Endothelial cell of hepatic sinusoid (primary cell): Measurements from ENCODE around the gene GALNT14.

Experiments
- in situ Hi-C: cut with HindIII; loops from 2 replicates; pipeline ENCODE4 v1.10.0; 2017; ENCODE audit warnings: low sequenced_read_pairs

The GALNT14 gene

GRCh38 chr2:31097962-31098613 lies 40.2 kb downstream of the GALNT14 start:
- in situ Hi-C loops, result no loop called here

- in situ Hi-C loops, result no loop called here
Measured at GRCh38 chr2:31090188-31090587, 48.1 kb downstream of the GALNT14 start.

GRCh38 chr2:31089645-31090044 lies 48.6 kb downstream of the GALNT14 start:
- in situ Hi-C loops, result no loop called here

GRCh38 chr2:31088504-31089195 lies 49.6 kb downstream of the GALNT14 start:
- in situ Hi-C loops, result no loop called here

GRCh38 chr2:31087491-31087890 lies 50.7 kb downstream of the GALNT14 start:
- in situ Hi-C loops, result no loop called here

GRCh38 chr2:31086590-31086989 lies 51.6 kb downstream of the GALNT14 start:
- in situ Hi-C loops, result no loop called here

GRCh38 chr2:31083234-31083993 lies 54.8 kb downstream of the GALNT14 start:
- in situ Hi-C loops, result no loop called here

- in situ Hi-C loops, result no loop called here
Measured at GRCh38 chr2:31082002-31082401, 56.2 kb downstream of the GALNT14 start.

GRCh38 chr2:31081492-31081891 lies 56.7 kb downstream of the GALNT14 start:
- in situ Hi-C loops, result no loop called here

GRCh38 chr2:31080361-31080760 lies 57.9 kb downstream of the GALNT14 start:
- in situ Hi-C loops, result no loop called here

- in situ Hi-C loops, result no loop called here
Measured at GRCh38 chr2:31079665-31080064, 58.6 kb downstream of the GALNT14 start.

- in situ Hi-C loops, result no loop called here
Measured at GRCh38 chr2:31078579-31079105, 59.6 kb downstream of the GALNT14 start.

GRCh38 chr2:31078011-31078410 lies 60.2 kb downstream of the GALNT14 start:
- in situ Hi-C loops, result no loop called here

GRCh38 chr2:31075941-31076590 lies 62.2 kb downstream of the GALNT14 start:
- in situ Hi-C loops, result no loop called here

- in situ Hi-C loops, result no loop called here
Measured at GRCh38 chr2:31075431-31075830, 62.8 kb downstream of the GALNT14 start.

GRCh38 chr2:31071741-31072140 lies 66.5 kb downstream of the GALNT14 start:
- in situ Hi-C loops, result loop anchor here (5.0 kb wide), 1 partner anchor 44 kb away; no protein-coding TSS in a partner anchor

- in situ Hi-C loops, result loop anchor here (5.0 kb wide), 1 partner anchor 43 kb away; no protein-coding TSS in a partner anchor
Measured at GRCh38 chr2:31070339-31071125, 67.7 kb downstream of the GALNT14 start.

GRCh38 chr2:31069643-31070325 lies 68.5 kb downstream of the GALNT14 start:
- in situ Hi-C loops, result loop anchor here (5.0 kb wide), 1 partner anchor 42 kb away; no protein-coding TSS in a partner anchor

- in situ Hi-C loops, result no loop called here
Measured at GRCh38 chr2:31067259-31067658, 71.0 kb downstream of the GALNT14 start.

GRCh38 chr2:31066551-31066950 lies 71.7 kb downstream of the GALNT14 start:
- in situ Hi-C loops, result no loop called here
